Astrocyte (in vitro differentiated cells and primary cell): ENCODE results near the gene KLRK1.
"Not testable (repeated sequence)": the region's sequence is repeated elsewhere in the genome, so short reads cannot be mapped to it uniquely, and the experiment has no call there.

Experiments used
- EZH2 ChIP-seq: IDR thresholded peaks from 2 replicates; pipeline ENCODE4 v1.6.1; 2012; ENCODE audit warnings: mild to moderate bottlenecking, low read length, inconsistent platforms; ENCODE audit not compliant: insufficient read depth
- TF ChIP-seq, protein P1 (sequence below): IDR thresholded peaks from 2 replicates; pipeline ENCODE4 v1.5.1; 2011; ENCODE audit warnings: low read depth, mild to moderate bottlenecking, inconsistent platforms, low read length, moderate library complexity; ENCODE audit not compliant: insufficient read depth

DNA sequence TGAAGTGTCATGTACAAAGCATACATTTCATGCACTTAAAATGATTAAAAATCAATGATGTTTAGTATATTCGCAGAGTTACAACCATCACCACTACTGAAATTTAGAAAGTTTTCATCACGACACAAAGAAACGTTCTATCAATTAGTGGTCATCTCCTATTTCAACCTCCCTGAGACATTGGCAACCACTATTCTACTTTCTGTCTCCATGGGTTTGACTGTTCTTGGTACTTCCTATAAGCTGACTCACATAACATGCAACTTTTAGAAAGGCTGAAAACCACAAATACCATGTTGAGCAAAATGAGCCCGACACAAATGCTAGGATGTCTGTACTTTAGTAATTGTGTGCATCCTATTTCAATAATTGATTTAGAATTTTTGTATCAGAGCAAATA lies 40.8 kb upstream of the KLRK1 start:
- TF ChIP-seq, protein P1, sequence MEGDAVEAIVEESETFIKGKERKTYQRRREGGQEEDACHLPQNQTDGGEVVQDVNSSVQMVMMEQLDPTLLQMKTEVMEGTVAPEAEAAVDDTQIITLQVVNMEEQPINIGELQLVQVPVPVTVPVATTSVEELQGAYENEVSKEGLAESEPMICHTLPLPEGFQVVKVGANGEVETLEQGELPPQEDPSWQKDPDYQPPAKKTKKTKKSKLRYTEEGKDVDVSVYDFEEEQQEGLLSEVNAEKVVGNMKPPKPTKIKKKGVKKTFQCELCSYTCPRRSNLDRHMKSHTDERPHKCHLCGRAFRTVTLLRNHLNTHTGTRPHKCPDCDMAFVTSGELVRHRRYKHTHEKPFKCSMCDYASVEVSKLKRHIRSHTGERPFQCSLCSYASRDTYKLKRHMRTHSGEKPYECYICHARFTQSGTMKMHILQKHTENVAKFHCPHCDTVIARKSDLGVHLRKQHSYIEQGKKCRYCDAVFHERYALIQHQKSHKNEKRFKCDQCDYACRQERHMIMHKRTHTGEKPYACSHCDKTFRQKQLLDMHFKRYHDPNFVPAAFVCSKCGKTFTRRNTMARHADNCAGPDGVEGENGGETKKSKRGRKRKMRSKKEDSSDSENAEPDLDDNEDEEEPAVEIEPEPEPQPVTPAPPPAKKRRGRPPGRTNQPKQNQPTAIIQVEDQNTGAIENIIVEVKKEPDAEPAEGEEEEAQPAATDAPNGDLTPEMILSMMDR: not testable (repeated sequence)
- TF ChIP-seq EZH2: not testable (repeated sequence)
